NCI-H2196 (cell line): ENCODE data around the gene RBX1.

Experiments
- DNase-seq: peaks from one replicate; lab custom pipeline; 2025; ENCODE audit not compliant: unreplicated experiment; lab: John Stamatoyannopoulos, UW

The RBX1 gene

GRCh38 chr22:41021061-41021612, 70.0 kb downstream of the RBX1 start:
- DNase-seq = no peak

DNA sequence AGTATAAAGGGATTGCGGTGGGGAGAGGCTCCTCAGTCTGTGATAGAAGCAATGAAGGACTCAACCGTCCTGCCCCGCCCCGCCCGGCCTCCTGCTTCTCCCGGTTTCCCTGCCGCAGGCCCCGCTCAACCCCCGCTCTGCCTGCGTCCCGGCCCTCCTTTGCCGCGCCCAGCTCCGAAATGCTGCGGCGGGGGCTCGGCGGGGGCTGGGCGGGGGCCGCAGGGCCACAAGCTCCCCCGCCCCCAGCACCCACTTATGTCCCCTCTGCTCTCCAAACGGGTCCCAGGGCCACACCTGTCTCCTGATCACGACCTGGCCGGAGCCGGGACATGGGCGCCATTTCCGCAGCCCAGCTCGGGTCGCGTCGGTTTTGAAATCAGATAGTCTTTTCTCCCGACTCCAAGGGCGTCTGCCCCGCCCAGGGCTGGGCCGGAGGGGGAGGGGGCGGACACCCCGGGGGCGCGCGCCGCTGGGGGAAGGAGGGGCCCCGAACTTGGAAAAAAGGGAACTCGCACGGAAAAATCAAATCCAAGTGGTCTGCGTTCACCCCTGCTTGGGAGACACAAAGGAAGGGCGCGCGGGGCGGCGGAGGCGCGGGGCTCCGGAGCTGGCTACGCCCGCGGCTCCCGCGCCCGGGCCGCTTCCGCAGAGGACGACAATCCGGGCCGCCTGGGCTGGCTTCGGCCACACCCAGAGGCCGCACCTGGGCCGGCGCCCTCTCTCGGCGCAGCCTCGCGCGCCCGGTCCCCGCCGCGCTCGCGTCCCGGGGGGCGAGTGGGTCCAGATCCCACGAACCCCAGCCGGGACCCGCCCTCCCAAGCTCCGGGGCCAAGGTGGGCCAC, 70.7 kb downstream of the RBX1 start:
- DNase-seq = peak; percentile 72

DNA sequence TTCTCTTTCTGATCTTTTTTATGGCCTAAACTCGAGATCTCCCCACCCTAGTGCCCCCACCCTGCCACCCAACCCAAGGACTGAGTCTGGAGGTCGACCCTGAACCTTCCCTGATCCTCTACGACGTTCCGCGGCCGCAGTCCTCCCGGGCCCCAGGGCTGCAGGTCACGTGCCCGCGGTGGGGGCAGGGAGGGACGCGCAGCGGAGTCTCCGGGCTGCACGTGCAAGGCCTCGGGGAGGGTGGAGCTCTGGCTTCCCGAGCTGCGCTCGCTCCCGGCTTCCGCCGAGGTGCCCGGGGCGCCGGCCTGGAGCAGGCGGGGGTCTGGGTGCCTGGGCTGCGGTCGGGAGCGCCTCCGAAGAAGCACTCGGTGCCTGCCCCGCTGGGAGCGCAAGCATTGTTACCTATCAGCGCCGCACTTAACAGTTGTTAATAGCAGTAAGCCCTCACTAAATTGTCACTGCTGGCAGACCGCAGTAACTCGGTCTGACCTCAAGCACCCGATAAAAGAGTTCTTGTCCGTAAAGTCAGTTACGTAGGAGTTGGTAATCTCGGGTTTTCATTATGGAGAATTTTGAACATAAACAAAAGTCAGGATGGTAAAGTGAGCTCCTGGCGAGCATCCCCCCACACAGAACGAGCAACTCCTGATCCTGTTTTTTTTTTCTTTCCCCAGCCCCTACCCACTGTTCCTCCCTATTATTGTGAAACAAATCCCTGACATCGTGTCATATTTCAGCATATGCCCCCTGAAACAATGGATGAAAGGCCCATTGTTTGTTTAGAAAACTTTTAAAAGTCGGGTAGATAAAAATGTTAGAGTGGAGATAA, 71.5 kb downstream of the RBX1 start:
- DNase-seq = peak; percentile 94
